ENCODE data around the gene HASPIN.

Gene HASPIN

DNA sequence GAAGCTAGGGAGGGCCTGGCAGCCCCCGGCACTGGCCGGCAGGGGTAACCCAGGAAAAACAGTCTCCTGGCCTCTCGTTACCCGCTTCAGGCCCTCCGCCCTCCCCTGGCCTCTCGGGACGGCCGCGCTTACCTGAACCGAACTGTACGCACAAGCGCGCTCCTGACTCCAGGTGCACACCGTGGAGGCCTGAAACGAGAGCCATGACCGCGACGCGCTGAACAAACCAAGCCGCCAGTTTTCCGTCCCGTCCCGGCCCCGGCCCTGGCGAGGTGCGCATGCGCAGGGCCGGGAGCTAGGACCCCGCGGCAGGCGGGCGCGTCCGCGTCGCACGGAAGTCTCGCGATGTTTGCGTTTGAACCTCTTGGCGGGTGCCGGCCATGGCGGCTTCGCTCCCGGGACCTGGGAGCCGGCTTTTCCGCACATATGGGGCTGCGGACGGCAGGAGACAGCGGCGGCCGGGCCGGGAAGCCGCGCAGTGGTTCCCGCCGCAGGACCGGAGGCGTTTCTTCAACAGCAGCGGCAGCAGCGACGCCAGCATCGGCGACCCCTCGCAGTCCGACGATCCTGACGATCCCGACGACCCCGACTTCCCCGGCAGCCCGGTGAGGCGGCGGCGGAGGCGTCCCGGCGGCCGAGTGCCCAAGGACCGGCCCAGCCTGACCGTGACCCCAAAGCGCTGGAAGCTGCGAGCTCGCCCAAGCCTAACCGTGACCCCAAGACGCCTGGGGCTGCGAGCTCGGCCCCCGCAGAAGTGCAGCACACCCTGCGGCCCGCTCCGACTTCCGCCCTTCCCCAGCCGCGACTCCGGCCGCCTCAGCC is at the start of gene HASPIN:
HASPIN (plus strand) TSS at position 348 of the 822 bp plus-strand sequence; CDS start at position 381, 33 bp downstream.
- TF ChIP-seq, protein P1, sequence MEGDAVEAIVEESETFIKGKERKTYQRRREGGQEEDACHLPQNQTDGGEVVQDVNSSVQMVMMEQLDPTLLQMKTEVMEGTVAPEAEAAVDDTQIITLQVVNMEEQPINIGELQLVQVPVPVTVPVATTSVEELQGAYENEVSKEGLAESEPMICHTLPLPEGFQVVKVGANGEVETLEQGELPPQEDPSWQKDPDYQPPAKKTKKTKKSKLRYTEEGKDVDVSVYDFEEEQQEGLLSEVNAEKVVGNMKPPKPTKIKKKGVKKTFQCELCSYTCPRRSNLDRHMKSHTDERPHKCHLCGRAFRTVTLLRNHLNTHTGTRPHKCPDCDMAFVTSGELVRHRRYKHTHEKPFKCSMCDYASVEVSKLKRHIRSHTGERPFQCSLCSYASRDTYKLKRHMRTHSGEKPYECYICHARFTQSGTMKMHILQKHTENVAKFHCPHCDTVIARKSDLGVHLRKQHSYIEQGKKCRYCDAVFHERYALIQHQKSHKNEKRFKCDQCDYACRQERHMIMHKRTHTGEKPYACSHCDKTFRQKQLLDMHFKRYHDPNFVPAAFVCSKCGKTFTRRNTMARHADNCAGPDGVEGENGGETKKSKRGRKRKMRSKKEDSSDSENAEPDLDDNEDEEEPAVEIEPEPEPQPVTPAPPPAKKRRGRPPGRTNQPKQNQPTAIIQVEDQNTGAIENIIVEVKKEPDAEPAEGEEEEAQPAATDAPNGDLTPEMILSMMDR (IDR thresholded peaks at IDR 0.05; ENCODE audit: low read depth, low read length) = peak; percentile 23
- in situ Hi-C loops (cut with HindIII; ENCODE audit: low sequenced_read_pairs) = no loop called here
- H3K4me3 ChIP-seq (ENCODE audit: low read depth, low read length) = peak within 1 kb of the TSS; percentile 91
- peak; percentile 88 for DNase-seq (ENCODE audit: low read depth, low spot score)

DNA sequence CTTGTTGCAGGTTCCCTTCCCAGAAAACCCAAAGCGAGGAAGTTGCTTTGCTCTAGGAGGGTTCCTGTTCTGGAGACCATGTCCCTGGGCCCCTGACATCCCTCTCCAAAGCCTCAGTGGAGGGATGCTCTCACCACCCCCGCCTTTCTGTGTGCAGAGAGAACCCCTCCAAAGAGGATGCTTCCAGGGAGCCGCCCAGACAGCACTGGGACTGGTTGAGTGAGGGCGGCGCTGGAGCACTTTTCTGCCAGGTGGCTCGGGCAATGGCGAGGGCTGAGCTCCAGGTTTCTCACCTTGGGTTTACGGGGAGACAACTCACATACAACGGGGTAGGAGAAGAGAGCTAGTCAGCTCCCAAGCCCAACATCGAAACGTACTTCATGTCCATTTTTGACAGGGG is 47.8 kb upstream of the HASPIN start:
- TF ChIP-seq, protein P1 (IDR thresholded peaks at IDR 0.05; ENCODE audit: low read depth, low read length) = no peak
- DNase-seq (ENCODE audit: low read depth, low spot score) = no peak
- in situ Hi-C loops (cut with HindIII; ENCODE audit: low sequenced_read_pairs) = no loop called here
- H3K4me3 ChIP-seq (ENCODE audit: low read depth, low read length) = no peak overlapping the region

- TF ChIP-seq, protein P1 (IDR thresholded peaks at IDR 0.05; ENCODE audit: low read depth, low read length) = no peak
- in situ Hi-C loops (cut with HindIII; ENCODE audit: low sequenced_read_pairs) = no loop called here
- H3K4me3 ChIP-seq (ENCODE audit: low read depth, low read length) = no peak overlapping the region
- peak; percentile 40 for DNase-seq (ENCODE audit: low read depth, low spot score)
Observed at GRCh38 chr17:3678095-3678820, 45.4 kb upstream of the HASPIN start.

GRCh38 chr17:3678821-3679530 is 44.7 kb upstream of the HASPIN start:
- no peak overlapping the region for H3K4me3 ChIP-seq (ENCODE audit: low read depth, low read length)
- TF ChIP-seq, protein P1 (IDR thresholded peaks at IDR 0.05; ENCODE audit: low read depth, low read length) = no peak
- in situ Hi-C loops (cut with HindIII; ENCODE audit: low sequenced_read_pairs) = no loop called here
- DNase-seq (ENCODE audit: low read depth, low spot score) = no peak

GRCh38 chr17:3679531-3680126 is 44.1 kb upstream of the HASPIN start:
- H3K4me3 ChIP-seq (ENCODE audit: low read depth, low read length) = no peak overlapping the region
- DNase-seq (ENCODE audit: low read depth, low spot score) = no peak
- TF ChIP-seq, protein P1 (IDR thresholded peaks at IDR 0.05; ENCODE audit: low read depth, low read length) = no peak
- in situ Hi-C loops (cut with HindIII; ENCODE audit: low sequenced_read_pairs) = no loop called here

GRCh38 chr17:3681057-3681456 is 42.6 kb upstream of the HASPIN start:
- DNase-seq (ENCODE audit: low read depth, low spot score) = no peak
- H3K4me3 ChIP-seq (ENCODE audit: low read depth, low read length) = no peak overlapping the region
- TF ChIP-seq, protein P1 (IDR thresholded peaks at IDR 0.05; ENCODE audit: low read depth, low read length) = no peak
- in situ Hi-C loops (cut with HindIII; ENCODE audit: low sequenced_read_pairs) = no loop called here
